Left lung (tissue), 10 donors: Measurements from ENCODE around the gene TMEM181. TPM values are rescaled to one million over a fixed set of nuclear protein-coding genes. Genes with fewer than 3 reads are reported as not detected.

Experiments
- ATAC-seq: fragments of 200-7000 bp; cut with Tn5 transposase; one replicate; pipeline ENCODE4 v1.9.1; 2020; ENCODE audit warnings: moderate library complexity
- DNase-seq, 4 donors: peaks; one replicate each; pipeline ENCODE4 v3.0.0-alpha.2; 2013 to 2020
- H3K27ac ChIP-seq, 2 donors: fragments of 200-600 bp; sonication (generic) in 1 of 2; one replicate each; pipeline versions ENCODE4 v1.5.0 to v1.8.0; 2020 to 2021
- H3K27me3 ChIP-seq, 2 donors: fragments of 200-600 bp; sonication (generic) in 1 of 2; one replicate each; pipeline versions ENCODE4 v1.5.0 to v1.8.0; 2020 to 2021
- H3K36me3 ChIP-seq, 2 donors: fragments of 200-600 bp; sonication (generic) in 1 of 2; one replicate each; pipeline versions ENCODE4 v1.5.0 to v1.8.0; 2020 to 2021
- H3K4me1 ChIP-seq, 2 donors: fragments of 200-600 bp; one replicate each; pipeline ENCODE4 v1.8.0; 2021
- H3K4me3 ChIP-seq, 2 donors: fragments of 200-600 bp; sonication (generic) in 1 of 2; one replicate each; pipeline versions ENCODE4 v1.5.0 to v1.8.0; 2020 to 2021; ENCODE audit warnings: mild to moderate bottlenecking in 1 of 2
- H3K9me3 ChIP-seq, 2 donors: fragments of 200-600 bp; sonication (generic) in 1 of 2; one replicate each; pipeline versions ENCODE4 v1.5.0 to v1.8.0; 2020 to 2021
- intact Hi-C, 2 donors: fragments of 100-400 bp; cut with DNase I; formaldehyde crosslinking; loops; one replicate each; pipeline versions ENCODE4 v1.11.2 to v1.14.2; 2022
- polyA plus RNA-seq, 6 donors: library from polyadenylated mRNA; unstranded; fragments of 120-200 nt; gene quantifications; one replicate each; pipeline ENCODE4 v1.2.1, GENCODE V29; 2013; ENCODE audit not compliant: insufficient read length in 6 of 6
- total RNA-seq, 2 donors: library from RNA; stranded (reverse); fragmentation: NEBNext Ultra II Directional; extraction: Animal tissue kit (Norgen Biotek cat#: 25700); gene quantifications; one replicate each; pipeline ENCODE4 v1.2.1, GENCODE V29; 2021
- TF ChIP-seq, protein P1 (sequence below), 2 donors: fragments of 200-600 bp; sonication (generic) in 1 of 2; IDR thresholded peaks; one replicate each; pipeline versions ENCODE4 v1.5.0 to v1.8.0; 2021; ENCODE audit warnings: antibody characterized with exemption in 2 of 2
- donor health status: DM: no; HTN: yes; CAD: no.
- donor health status: DM: no; HTN: no; CAD: no.

The TMEM181 gene
- total and polyA plus RNA-seq, 8 donors: 29.9 to 37.0 (median 31.4) TPM

DNA sequence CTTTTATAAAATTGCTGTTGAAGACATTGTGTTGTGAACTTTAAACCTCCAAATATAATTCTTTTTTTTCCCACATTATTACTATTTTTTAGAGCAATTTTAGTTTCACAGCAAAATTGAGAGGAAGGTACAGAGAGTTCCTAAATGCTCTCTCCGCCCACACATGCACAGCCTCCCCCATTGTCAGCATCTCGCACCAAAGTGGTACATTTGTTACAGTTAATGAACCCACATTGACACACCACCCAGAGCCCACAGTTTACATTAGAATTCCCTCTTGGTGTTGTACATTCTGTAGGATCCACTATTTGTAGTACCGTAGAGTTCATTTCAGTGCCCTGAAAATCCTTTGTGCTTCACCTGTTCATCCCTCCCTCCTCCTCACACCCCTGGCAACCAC, 33.8 kb downstream of the TMEM181 start:
- no peak overlapping the region for H3K27ac ChIP-seq
- TF ChIP-seq, protein P1, sequence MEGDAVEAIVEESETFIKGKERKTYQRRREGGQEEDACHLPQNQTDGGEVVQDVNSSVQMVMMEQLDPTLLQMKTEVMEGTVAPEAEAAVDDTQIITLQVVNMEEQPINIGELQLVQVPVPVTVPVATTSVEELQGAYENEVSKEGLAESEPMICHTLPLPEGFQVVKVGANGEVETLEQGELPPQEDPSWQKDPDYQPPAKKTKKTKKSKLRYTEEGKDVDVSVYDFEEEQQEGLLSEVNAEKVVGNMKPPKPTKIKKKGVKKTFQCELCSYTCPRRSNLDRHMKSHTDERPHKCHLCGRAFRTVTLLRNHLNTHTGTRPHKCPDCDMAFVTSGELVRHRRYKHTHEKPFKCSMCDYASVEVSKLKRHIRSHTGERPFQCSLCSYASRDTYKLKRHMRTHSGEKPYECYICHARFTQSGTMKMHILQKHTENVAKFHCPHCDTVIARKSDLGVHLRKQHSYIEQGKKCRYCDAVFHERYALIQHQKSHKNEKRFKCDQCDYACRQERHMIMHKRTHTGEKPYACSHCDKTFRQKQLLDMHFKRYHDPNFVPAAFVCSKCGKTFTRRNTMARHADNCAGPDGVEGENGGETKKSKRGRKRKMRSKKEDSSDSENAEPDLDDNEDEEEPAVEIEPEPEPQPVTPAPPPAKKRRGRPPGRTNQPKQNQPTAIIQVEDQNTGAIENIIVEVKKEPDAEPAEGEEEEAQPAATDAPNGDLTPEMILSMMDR (IDR thresholded peaks at IDR 0.05): no peak
- ATAC-seq (no peak), DNase-seq (no peak)
- peaks cover 0 to 98% of the 10 kb centered on the region in 2 donors for H3K36me3 ChIP-seq
- no peak overlapping the region for H3K4me3 ChIP-seq
- H3K9me3 ChIP-seq: no peaks in the 10 kb centered on the region
- intact Hi-C loops: no loop called here
- no peaks in the 10 kb centered on the region for H3K4me1 ChIP-seq
- no peaks in the 10 kb centered on the region for H3K27me3 ChIP-seq

DNA sequence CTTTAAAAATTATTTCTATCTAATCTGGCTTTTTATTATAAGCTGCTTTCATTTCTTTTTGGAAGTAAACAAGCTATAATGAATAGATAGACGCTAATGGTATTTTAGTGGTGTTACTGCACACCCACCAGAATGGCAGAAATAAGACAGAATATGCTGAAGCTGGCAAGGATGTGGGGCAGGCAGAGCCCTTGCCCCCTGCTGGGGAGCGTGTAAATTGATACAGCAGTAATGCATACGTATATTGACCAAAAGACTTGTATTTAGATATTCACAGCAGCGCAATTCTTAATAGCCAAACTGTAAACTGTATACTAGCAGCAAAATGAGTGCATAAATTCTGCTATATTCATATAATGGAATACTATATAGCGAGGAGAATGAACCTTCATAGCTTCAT, 35.3 kb downstream of the TMEM181 start:
- Histone ChIP-seq H3K27me3 (no peaks in the 10 kb centered on the region), H3K36me3 (peaks cover 0 to 98% of the 10 kb centered on the region in 2 donors), H3K9me3 (no peaks in the 10 kb centered on the region), H3K4me1 (no peaks in the 10 kb centered on the region), H3K27ac (no peak overlapping the region), H3K4me3 (no peak overlapping the region)
- ATAC-seq (no peak), DNase-seq (no peak)
- TF ChIP-seq, protein P1 (IDR thresholded peaks at IDR 0.05): peak in 1 of 2 donors; percentile 13
- intact Hi-C loops: no loop called here

DNA sequence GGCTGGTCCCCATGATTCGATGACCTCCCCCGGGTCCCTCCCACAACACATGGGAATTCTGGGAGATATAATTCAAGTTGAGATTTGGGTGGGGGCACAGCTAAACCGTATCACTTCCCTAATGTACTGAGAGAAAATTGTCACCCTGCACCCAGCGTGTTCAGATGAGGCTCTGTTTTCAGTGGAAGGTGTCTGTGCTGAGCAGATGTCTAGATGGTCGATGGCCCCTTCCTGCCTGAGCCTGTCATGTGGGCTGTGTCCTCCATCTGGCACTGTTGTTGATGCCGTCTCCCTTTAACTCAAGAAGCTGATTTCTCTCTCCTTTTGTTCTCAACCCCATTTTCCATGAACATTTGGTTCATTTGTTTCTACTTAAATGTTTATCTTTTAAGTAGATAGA, 37.0 kb downstream of the TMEM181 start:
- DNase-seq (no peak), ATAC-seq (no peak)
- Histone ChIP-seq H3K4me3 (no peak overlapping the region), H3K27ac (no peak overlapping the region), H3K27me3 (no peaks in the 10 kb centered on the region), H3K4me1 (no peaks in the 10 kb centered on the region), H3K9me3 (no peaks in the 10 kb centered on the region), H3K36me3 (peaks cover 0 to 98% of the 10 kb centered on the region in 2 donors)
- intact Hi-C loops: no loop called here
- TF ChIP-seq, protein P1 (IDR thresholded peaks at IDR 0.05): no peak

DNA sequence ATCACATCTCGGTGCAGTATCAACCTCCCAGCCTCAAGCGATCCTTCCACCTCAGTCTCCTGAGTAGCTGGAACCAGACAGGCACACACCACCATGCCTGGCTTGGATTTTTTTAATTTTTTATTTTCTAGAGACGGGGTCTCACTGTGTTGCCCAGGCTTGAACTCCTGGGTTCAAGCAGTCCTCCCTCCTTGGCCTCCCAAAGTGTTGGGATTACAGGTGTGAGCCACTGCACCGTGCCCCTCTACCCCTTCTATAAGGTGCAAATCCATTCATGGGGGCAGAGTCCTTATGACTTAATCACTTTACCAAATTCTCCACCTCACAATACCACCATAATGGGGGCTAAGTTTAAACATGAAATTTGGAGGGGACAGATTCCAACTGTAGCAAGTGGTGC, 37.7 kb downstream of the TMEM181 start:
- Histone ChIP-seq H3K36me3 (peaks cover 0 to 94% of the 10 kb centered on the region in 2 donors), H3K9me3 (no peaks in the 10 kb centered on the region), H3K27ac (no peak overlapping the region), H3K4me3 (no peak overlapping the region), H3K4me1 (no peaks in the 10 kb centered on the region), H3K27me3 (no peaks in the 10 kb centered on the region)
- intact Hi-C loops: no loop called here
- TF ChIP-seq, protein P1 (IDR thresholded peaks at IDR 0.05): no peak
- DNase-seq (no peak), ATAC-seq (no peak)

DNA sequence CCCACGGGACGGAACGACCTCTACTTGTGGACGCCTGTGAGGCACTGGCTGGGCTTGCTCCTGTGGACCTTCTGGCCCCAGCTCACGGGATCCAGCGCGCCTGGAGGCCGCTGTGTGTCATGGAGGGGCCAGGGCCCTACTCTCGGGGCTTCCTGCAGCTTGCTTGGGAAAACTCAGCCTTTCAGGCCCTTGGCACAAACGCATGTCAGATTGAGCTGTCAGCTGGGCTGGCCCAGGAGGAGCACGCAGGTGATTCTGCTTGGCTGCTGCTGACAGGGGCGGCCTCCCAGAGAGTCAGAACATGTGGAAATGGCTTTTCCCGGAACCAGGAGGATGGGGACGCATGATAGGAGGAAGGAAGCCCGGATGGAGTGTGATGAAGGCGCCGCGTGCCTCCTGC, 39.7 kb downstream of the TMEM181 start:
- ATAC-seq: no peak
- TF ChIP-seq, protein P1 (IDR thresholded peaks at IDR 0.05): no peak
- Histone ChIP-seq H3K27me3 (no peaks in the 10 kb centered on the region), H3K36me3 (peaks cover 0 to 82% of the 10 kb centered on the region in 2 donors), H3K27ac (no peak overlapping the region), H3K4me3 (no peak overlapping the region), H3K4me1 (no peaks in the 10 kb centered on the region), H3K9me3 (no peaks in the 10 kb centered on the region)
- intact Hi-C loops: loop anchor here in 1 of 2 donors (10.0 kb wide), 1 partner anchor 375 kb away; no protein-coding TSS in a partner anchor
- no peak for DNase-seq
